Ovary (tissue), 9 donors: ENCODE measurements around the gene CYGB. TPM values are rescaled to one million over a fixed set of nuclear protein-coding genes. Genes with fewer than 3 reads are reported as not detected.

Source experiments
- DNase-seq, 5 donors: peaks; one replicate each; pipeline ENCODE4 v3.0.0-alpha.2; 2019 to 2020
- H3K27ac ChIP-seq, 2 donors: fragments of 200-600 bp; one replicate each; pipeline versions ENCODE4 v1.5.1 to v1.8.0; 2019 to 2022
- H3K27me3 ChIP-seq: fragments of 200-600 bp; one replicate; pipeline ENCODE4 v1.8.0; 2022
- H3K36me3 ChIP-seq: fragments of 200-600 bp; sonication (generic); one replicate; pipeline ENCODE4 v1.5.1; 2019
- H3K4me1 ChIP-seq: one replicate; pipeline ENCODE4 v1.8.1; 2013; ENCODE audit warnings: mild to moderate bottlenecking, moderate library complexity; ENCODE audit not compliant: insufficient read depth
- H3K4me3 ChIP-seq: fragments of 200-600 bp; sonication (generic); one replicate; pipeline ENCODE4 v1.5.1; 2017
- H3K9me3 ChIP-seq, 2 donors: fragments of 200-600 bp in 1 of 2; sonication (generic) in 1 of 2; one replicate each; pipeline versions ENCODE4 v1.5.1 to v1.8.1; 2013 to 2019; ENCODE audit warnings: mild to moderate bottlenecking in 1 of 2, moderate library complexity in 1 of 2
- EP300 ChIP-seq: sonication (generic); formaldehyde crosslinking; IDR thresholded peaks from one replicate; pipeline ENCODE4 v1.6.1; 2017; ENCODE audit warnings: antibody characterized with exemption
- POLR2A ChIP-seq: fragments of 450-650 bp; IDR thresholded peaks from one replicate; pipeline ENCODE4 v1.6.1; 2017; ENCODE audit warnings: antibody characterized with exemption, mild to moderate bottlenecking, moderate library complexity
- WGBS, 3 donors: extraction: QIAGEN DNeasy Blood & Tissue Kit in 1 of 3; methylation state at CpG; one replicate each; pipeline versions ENCODE4 v1.1.5 to v1.1.7; 2013 to 2017; 5-methylcytosine and 5-hydroxymethylcytosine counted together
- intact Hi-C, 4 donors: fragments of 100-400 bp; cut with DNase I; formaldehyde crosslinking; loops; one replicate each; pipeline versions ENCODE4 v1.11.0 to v1.15.1; 2022 to 2023
- polyA plus RNA-seq, 2 donors: library from polyadenylated mRNA; stranded (reverse); fragments of 200-250 nt in 1 of 2; fragments of 350-450 nt in 1 of 2; fragmentation: Illumina TruSeq in 1 of 2; extraction: RNeasy Lipid Tissue Mini Kit (QIAGEN cat#74804) in 1 of 2; gene quantifications; one replicate each; pipeline ENCODE4 v1.2.3, GENCODE V29; 2013 to 2014
- total RNA-seq, 7 donors: library from RNA; depleted of rRNA in 2 of 7; stranded (reverse); fragments of >200 nt in 2 of 7; fragmentation: NEBNext Ultra II Directional in 3 of 7; extraction: Animal tissue kit (Norgen Biotek cat#: 25700) in 3 of 7; gene quantifications; one replicate each; pipeline versions ENCODE4 v1.1.0 to v1.2.4, GENCODE V29; 2016 to 2023
- TF ChIP-seq, protein P1 (sequence below), 3 donors: fragments of 450-650 bp in 2 of 3; fragments of 200-600 bp in 1 of 3; IDR thresholded peaks; one replicate each; pipeline versions ENCODE4 v1.5.1 to v1.8.0; 2016 to 2022; ENCODE audit warnings: antibody characterized with exemption in 3 of 3, mild to moderate bottlenecking in 1 of 3
- donor health status: DM: no; HTN: no; CAD: no; lungs with moderate emphysema.
- donor health status: DM: no; HTN: no; CAD: no.
- donor health status: Bipolar disorder and iron deficiency.
- donor health status: DM: yes; HTN: yes; CAD: no.
- donor health status: DM: no; HTN: no; CAD: no.
- donor health status: DM: yes; HTN: yes; CAD: no.

The CYGB gene
- total and polyA plus RNA-seq, 9 donors: 3.9 to 35.7 (median 8.1) TPM

DNA sequence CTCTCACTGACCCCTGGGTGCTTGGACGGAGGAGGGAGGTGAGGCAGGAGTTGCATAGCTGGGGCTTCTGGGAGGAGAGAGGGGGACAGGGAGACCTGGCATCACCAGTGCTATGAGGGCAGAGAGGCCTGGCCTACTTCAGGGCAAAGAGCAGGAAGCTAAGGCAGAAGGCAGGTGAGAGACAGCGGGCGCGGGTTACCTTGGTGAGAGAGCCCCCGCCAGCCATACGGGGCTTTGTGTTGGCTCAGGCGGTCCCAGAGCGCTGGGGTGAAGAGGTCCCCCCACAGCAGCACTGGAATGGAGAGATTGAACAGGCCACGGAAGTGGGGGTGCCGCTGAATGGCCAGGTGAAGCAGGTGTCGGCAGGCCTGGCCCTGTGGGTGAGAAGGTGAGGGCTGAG is 36.7 kb upstream of the CYGB start:
- H3K27ac ChIP-seq: no peak overlapping the region
- no peaks in the 10 kb centered on the region for H3K4me1 ChIP-seq
- TF ChIP-seq EP300 (no peak), POLR2A (no peak)
- TF ChIP-seq, protein P1, sequence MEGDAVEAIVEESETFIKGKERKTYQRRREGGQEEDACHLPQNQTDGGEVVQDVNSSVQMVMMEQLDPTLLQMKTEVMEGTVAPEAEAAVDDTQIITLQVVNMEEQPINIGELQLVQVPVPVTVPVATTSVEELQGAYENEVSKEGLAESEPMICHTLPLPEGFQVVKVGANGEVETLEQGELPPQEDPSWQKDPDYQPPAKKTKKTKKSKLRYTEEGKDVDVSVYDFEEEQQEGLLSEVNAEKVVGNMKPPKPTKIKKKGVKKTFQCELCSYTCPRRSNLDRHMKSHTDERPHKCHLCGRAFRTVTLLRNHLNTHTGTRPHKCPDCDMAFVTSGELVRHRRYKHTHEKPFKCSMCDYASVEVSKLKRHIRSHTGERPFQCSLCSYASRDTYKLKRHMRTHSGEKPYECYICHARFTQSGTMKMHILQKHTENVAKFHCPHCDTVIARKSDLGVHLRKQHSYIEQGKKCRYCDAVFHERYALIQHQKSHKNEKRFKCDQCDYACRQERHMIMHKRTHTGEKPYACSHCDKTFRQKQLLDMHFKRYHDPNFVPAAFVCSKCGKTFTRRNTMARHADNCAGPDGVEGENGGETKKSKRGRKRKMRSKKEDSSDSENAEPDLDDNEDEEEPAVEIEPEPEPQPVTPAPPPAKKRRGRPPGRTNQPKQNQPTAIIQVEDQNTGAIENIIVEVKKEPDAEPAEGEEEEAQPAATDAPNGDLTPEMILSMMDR (IDR thresholded peaks at IDR 0.05): no peak
- WGBS, 3 donors: 89 to 93% (median 89%) methylated on average over 11 of the region's 11 CpGs
- H3K36me3 ChIP-seq: no peaks in the 10 kb centered on the region
- no peak for DNase-seq
- H3K4me3 ChIP-seq: no peak overlapping the region
- intact Hi-C loops: no loop called here
- H3K9me3 ChIP-seq: no peaks in the 10 kb centered on the region
- H3K27me3 ChIP-seq: no peaks in the 10 kb centered on the region

GRCh38 chr17:76573096-76573495 is 35.6 kb upstream of the CYGB start:
- no peaks in the 10 kb centered on the region for H3K36me3 ChIP-seq
- no peaks in the 10 kb centered on the region for H3K27me3 ChIP-seq
- H3K4me3 ChIP-seq: no peak overlapping the region
- H3K27ac ChIP-seq: no peak overlapping the region
- intact Hi-C loops: no loop called here
- no peak for DNase-seq
- no peaks in the 10 kb centered on the region for H3K4me1 ChIP-seq
- WGBS, 3 donors: 90 to 93% (median 91%) methylated on average over 10 of the region's 10 CpGs
- no peaks in the 10 kb centered on the region for H3K9me3 ChIP-seq
- TF ChIP-seq EP300: no peak
- TF ChIP-seq, protein P1 (IDR thresholded peaks at IDR 0.05): no peak
- TF ChIP-seq POLR2A: no peak

DNA sequence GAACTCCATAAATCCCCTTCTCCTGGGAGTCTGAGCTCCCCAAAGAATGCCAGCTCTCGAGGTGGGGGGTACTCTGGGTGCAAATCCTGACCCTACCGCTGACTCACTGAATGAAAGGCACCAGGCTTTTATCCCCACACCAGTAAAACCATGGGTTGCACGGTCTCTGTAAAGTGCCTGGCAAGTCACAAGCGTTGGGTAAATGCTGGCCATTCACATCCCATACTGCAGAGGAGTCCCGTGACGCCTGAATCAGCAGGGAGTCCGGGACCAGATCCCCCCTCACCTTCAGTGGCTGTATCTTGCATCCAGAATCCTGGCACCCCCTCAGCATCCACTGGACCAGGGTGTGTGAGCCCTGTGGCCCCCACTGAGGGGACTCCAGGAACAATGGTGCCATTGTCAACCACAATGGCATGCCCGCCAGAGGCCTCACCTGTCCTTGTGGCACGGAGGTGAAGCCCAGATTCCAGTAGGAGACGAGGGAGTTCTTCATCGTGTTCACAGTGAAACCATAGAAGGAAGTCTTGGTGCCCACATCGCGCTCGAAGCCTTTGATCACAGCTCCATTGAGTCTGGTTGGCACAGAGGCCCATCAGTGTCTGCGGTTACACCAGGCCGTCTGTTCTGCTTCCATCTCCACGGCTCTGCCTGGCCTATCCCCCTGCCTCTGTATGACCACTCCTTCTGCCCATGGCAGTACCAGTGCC is 34.8 kb upstream of the CYGB start:
- Histone ChIP-seq H3K27ac (no peak overlapping the region), H3K27me3 (no peaks in the 10 kb centered on the region), H3K4me1 (no peaks in the 10 kb centered on the region), H3K36me3 (no peaks in the 10 kb centered on the region), H3K9me3 (no peaks in the 10 kb centered on the region), H3K4me3 (no peak overlapping the region)
- intact Hi-C loops: no loop called here
- no peak for TF ChIP-seq POLR2A
- TF ChIP-seq, protein P1 (IDR thresholded peaks at IDR 0.05): no peak
- TF ChIP-seq EP300: no peak
- no peak for DNase-seq
- WGBS, 3 donors: 92 to 94% (median 92%) methylated on average over 17 of the region's 17 CpGs

DNA sequence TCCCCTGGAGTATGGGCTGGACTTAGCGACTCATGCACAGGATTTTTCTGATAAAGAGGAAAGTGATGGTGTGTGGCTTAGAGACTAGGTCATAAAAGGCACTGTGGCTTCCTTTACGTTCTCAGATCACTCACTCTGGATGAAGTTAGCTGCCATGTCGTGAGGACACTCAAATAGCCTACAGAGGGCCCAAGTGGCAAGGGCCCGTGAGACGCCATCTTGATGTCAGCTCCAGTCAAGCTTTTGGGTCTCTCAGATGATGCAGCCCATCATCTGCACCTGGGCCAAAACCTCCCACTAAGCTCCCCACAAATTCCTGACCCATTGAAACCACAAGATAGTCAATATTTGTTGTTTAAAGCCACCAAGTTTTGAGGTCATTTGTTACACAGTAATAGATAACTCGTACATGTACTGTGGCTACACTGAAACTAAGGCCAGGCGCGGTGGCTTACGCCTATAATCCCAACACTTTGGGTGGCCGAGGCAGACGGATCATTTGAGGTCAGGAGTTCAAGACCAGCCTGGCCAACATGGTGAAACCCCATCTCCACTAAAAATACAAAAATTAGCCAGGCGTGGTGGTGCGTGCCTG is 33.5 kb upstream of the CYGB start:
- Histone ChIP-seq H3K9me3 (no peaks in the 10 kb centered on the region), H3K27ac (no peak overlapping the region), H3K27me3 (no peaks in the 10 kb centered on the region), H3K4me1 (no peaks in the 10 kb centered on the region), H3K36me3 (no peaks in the 10 kb centered on the region), H3K4me3 (no peak overlapping the region)
- no peak for DNase-seq
- 88 to 95% (median 92%) methylated on average over 13 of the region's 13 CpGs for WGBS, 3 donors
- intact Hi-C loops: no loop called here
- TF ChIP-seq EP300 (no peak), POLR2A (no peak)
- TF ChIP-seq, protein P1 (IDR thresholded peaks at IDR 0.05): no peak
